Esophagus muscularis mucosa (tissue), 3 donors: ENCODE measurements around the gene PCSK4.

ENCODE experiments used
- CTCF ChIP-seq, 3 experiments: fragments of 200-600 bp in 2 of 3; fragments of 450-650 bp in 1 of 3; sonication (generic) in 2 of 3; IDR thresholded peaks; one replicate each; pipeline ENCODE4 v1.5.1; 2017 to 2019; ENCODE audit warnings: antibody characterized with exemption in 3 of 3, mild to moderate bottlenecking in 2 of 3, moderate library complexity in 1 of 3
- POLR2AphosphoS5 ChIP-seq, 2 donors: sonication (generic); formaldehyde crosslinking; IDR thresholded peaks; one replicate each; pipeline ENCODE4 v1.6.1; 2017; ENCODE audit warnings: antibody characterized with exemption in 2 of 2

DNA sequence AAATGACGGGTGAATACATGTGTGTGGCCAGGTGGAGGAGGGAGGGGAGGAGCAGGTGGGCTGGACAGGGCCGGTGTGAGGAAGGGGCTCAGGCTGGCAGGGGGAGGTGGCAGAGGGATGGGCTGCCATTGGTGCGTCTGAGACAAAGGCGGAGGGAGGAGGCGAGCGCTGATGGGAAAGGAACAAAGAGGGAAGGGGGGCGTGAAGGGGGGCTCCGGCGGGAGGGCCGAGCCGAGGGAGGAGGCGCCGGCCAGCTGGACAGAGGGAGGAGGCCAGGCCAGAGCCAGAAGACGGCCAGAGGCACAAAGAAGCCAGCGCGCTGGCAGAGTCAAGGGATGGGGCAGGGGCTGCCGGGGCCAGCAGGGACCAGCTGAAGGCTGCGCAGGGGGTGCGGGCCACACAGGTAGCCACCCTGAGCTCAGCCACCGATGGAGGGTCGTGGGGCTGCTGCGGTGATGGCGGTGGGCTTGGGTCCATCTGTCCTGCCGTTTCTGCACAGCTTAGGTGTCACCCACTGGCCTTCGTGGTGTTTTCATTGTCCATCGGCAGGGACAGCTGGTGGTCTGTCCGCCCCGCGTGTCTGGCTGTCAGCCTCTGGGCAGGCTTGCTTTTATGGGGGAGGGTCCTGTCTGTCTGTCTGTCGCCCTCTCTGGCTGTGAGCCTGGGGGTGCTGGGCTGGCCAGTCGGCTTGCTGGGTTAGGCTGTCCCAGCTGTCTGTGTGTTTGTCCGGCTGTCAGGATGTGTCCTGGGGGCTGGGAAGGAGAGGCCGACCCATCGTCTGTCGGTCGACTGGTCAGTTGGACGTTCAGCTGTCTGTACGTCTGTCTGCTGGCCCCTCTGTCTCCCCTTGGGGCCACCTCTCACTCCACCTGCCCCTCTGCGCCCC lies 38.0 kb downstream of the PCSK4 start:
- no peak for TF ChIP-seq CTCF (IDR thresholded peaks at IDR 0.05)
- TF ChIP-seq POLR2AphosphoS5 (IDR thresholded peaks at IDR 0.05): no peak
